Islet precursor cell (in vitro differentiated cells): ENCODE measurements around the gene TFEC.
"Not testable (repeated sequence)": the region's sequence is repeated elsewhere in the genome, so short reads cannot be mapped to it uniquely, and the experiment has no call there.

Experiments
- DNase-seq: peaks from one replicate; pipeline ENCODE4 v3.0.0-alpha.2; 2018

The TFEC gene

DNA sequence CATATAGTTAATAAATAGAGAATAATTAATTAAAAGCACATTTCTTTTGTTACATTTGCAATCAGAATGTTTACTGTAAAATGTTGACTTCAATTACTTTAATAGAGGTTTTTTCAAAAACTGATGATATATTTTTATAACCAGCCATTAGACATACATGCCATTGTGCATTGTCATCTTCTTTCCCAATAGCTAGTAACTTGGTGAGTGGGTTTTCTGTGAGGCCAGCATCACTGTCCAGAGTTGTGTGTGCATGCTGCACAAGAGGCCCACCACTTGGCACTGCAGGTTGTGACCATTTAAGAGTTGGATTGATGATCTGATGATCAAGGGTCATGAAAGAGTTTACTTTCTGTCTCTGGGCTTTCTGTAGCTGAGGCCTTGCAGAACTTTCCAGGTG, 46.5 kb downstream of the TFEC start:
- no peak for DNase-seq

- no peak for DNase-seq
These were observed 50.4 kb downstream of the TFEC start for GRCh38 chr7:115980159-115980558.

- DNase-seq: no peak
These were observed 53.9 kb downstream of the TFEC start for GRCh38 chr7:115976651-115977050.

- no peak for DNase-seq
These were observed 54.8 kb downstream of the TFEC start for GRCh38 chr7:115975766-115976165.

- no peak for DNase-seq
These were observed 57.2 kb downstream of the TFEC start for GRCh38 chr7:115973406-115973805.

DNA sequence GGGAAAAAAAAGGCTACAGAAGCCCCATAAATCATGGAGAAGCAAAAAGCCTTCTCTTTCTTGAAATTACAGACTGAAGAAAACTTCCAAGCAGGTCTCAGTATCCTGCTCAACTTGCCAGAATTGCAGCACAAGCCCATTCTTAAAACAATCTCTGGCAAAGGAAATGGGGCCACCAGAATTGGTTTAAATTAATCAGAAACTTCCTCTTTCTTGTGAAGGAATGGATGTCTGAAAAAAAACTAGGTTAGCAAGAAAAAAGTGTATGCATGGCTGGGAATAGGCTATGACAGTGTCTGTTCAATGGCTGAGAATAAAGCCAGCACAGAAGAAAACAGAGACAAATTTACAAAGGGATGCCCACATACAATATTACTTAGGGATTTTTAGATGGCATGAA, 59.1 kb downstream of the TFEC start:
- DNase-seq: no peak

DNA sequence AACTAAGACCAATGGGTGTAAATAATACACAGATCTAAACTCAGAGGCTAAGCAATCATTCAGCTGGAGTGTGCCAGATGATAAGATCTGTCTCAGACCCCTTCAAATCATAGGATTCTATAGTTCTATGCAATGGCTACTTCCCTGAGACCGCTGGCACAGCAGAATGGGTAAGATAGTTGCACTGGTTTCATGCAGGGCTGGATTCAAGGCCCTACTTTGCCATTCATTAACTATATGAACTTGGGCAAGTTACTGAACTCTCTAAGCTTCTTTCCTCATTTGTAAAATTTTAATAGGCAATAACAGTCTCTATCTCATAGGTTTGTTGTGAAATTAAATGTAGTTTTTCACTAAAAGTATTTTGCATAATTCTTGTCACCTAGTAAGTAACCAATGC, 62.0 kb downstream of the TFEC start:
- no peak for DNase-seq

GRCh38 chr7:115968171-115968570, 62.4 kb downstream of the TFEC start:
- no peak for DNase-seq

DNA sequence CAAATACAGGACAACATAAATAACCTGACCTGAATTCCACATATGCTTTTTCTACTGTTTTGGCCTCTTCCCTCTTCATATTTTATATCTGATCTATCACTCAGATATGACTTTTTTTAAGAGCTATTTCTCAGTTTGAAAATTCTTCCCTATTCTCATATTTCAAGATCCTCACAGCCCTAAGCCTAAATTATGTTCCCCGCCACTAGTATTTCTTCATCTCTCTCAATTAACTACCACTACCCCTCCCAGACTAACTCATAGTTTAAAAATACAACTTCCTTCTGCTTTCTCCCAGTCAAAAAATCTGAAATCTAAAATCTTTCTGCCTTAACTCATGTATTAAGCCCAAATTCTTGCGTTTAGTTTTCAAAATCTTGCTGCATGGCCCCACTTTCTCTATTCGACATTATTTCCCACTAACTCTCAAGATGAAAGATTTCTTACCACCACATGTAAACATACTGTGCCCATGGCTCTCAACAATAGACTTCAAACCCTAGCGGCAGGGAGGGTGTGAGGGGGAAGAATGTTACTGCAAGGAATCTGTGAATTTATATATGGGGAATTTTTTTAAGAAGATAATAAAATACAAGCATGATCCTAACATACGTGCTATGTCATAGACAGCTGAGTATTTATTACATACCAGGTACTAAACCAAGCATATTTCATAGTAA, 64.6 kb downstream of the TFEC start:
- DNase-seq: no peak

- DNase-seq: no peak
These were observed 65.3 kb downstream of the TFEC start for GRCh38 chr7:115965236-115965635.

DNA sequence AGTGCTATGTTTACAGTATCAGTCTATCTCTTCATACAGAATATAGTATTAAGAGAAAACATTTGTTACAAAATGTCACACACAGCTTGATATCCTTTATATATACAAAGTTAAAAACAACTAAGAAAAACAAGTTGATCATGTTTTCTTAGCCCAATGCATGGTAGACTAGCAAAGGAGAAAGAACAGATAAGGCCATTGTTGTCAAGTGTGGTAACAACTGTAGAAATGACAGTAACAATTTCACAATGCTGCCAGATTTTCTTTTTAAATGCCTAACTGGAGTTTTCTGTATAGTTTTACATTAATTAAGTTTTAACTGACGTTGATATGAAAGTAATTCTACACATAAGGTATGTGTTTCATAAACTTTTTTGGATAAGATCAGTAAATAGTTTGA, 65.8 kb downstream of the TFEC start:
- no peak for DNase-seq

DNA sequence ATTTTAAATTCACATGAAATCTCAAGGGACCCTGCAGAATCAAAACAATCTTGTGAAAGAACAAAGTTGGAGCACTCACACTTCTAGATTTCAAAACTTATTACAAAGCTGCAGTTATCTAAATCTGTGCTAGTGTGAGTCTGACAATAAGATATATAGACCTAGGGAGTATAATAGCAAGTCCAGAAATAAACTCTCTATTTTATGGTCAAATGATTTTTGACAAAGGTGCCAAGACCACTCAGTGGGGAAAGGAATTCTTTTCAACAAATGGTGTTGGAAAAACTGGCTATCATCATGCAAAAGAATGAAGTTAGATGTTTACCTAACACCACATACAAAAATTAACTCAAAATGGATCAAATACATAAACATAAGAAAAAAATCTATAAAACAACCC, 68.2 kb downstream of the TFEC start:
- no peak for DNase-seq

DNA sequence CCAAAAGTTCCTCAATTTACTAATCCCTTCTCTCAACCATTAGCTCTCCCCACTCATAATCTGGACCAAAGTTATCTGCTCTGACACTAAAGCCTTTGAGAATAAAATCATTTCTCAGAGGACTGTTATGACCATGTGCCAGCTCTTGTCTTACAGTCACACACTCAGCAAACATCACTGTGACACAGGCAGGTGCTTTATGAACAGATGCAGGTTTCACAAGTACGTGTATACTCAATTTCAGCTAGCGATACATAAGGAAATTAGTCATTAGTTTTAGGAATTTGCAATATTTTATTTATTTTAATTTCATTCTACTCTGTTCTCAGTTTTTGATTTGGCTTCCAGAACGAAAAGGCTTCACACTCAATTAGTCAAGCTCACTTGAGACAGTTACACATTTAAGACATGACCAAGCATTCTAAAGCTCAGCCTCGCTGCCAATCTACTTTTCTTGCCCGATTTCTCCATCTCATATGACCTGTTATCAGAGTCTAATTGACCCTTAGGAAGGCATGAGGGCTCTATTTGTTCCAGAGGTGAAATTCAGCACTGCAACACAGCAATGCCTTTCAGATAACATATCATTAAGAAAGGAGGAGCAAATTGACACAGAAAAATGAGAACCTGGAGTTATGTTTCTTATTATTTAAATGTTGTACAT, 76.8 kb downstream of the TFEC start:
- DNase-seq: no peak

GRCh38 chr7:115952832-115953231, 77.7 kb downstream of the TFEC start:
- no peak for DNase-seq

GRCh38 chr7:115951547-115951946, 79.0 kb downstream of the TFEC start:
- no peak for DNase-seq

GRCh38 chr7:115941703-115942268, 88.8 kb downstream of the TFEC start:
- DNase-seq: no peak

- no peak for DNase-seq
These were observed 90.0 kb downstream of the TFEC start for GRCh38 chr7:115940460-115941060.

DNA sequence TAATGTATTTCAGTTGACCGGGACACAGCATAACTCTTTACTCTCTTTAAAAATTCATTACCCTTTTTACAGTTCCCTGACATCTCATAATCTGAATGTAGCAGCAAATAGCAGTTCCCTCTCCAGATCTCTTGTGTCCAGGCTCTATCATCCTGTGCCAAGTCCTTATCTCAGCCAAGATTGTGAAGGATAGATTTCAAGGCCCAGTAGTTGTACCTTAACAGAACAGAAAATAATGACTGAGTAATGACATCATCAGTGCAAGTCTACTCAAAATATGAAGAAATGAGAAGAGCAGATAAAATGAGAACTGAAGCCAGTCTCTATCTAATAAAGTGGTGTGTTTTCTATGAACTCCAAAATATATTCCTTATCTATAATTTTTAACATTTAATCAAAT, 92.6 kb downstream of the TFEC start:
- no peak for DNase-seq

DNA sequence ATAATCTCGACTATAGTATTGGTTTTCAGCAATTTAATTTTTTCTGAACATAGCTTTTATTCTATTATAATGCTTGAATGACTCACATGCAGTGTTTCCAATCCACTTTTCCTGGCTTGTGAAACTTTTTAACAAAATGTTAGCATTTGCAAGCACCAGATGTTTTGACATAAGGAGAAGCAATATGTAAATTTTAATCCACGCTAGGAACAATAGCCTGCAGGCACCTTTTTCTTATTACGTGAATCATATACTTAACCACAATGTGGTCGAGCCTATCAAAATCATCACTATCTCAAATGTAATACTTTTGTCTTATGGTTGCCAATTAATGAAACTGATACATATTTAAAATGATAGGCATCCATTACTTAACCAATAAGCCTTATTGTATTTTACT, 97.1 kb downstream of the TFEC start:
- DNase-seq: no peak

- no peak for DNase-seq
These were observed 97.7 kb downstream of the TFEC start for GRCh38 chr7:115932880-115933279.

DNA sequence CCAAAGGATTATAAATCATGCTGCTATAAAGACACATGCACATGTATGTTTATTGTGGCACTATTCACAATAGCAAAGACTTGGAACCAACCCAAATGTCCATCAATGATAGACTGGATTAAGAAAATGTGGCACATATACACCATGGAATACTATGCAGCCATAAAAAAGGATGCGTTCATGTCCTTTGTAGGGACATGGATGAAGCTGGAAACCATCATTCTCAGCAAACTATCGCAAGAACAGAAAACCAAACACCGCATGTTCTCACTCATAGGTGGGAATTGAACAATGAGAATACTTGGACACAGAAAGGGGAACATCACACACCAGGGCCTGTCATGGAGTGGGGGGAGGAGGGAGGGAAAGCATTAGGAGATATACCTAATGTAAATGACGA, 100.4 kb downstream of the TFEC start:
- not testable (repeated sequence) for DNase-seq

DNA sequence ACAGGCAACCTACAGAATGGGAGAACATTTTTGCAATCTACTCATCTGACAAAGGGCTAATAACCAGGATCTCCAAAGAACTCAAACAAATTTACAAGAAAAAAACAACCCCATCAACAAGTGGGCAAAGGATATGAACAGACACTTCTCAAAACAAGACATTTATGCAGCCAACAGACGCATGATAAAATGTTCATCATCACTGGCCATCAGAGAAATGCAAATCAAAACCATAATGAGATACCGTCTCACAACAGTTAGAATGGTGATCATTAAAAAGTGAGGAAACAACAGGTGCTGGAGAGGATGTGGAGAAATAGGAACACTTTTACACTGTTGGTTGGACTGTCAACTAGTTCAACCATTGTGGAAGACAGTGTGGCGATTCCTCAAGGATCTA, 100.8 kb downstream of the TFEC start:
- not testable (repeated sequence) for DNase-seq

- no peak for DNase-seq
These were observed 106.2 kb downstream of the TFEC start for GRCh38 chr7:115924411-115924810.

- no peak for DNase-seq
These were observed 110.2 kb downstream of the TFEC start for GRCh38 chr7:115920367-115920766.
